Thymus (tissue), 11 donors: ENCODE measurements around the gene THOC1. TPM values are rescaled to one million over a fixed set of nuclear protein-coding genes. Genes with fewer than 3 reads are reported as not detected.
"Not testable (repeated sequence)": the region's sequence is repeated elsewhere in the genome, so short reads cannot be mapped to it uniquely, and the experiment has no call there.

Experiments
- DNase-seq, 9 donors: peaks; one replicate each; pipeline ENCODE4 v3.0.0-alpha.2; 2013; ENCODE audit warnings: low spot score in 9 of 9, low read depth in 6 of 9, missing footprints in 1 of 9
- H3K27ac ChIP-seq, 2 donors: one replicate each; pipeline ENCODE4 v1.5.1; 2013; ENCODE audit warnings: control low read depth in 1 of 2, low read depth in 1 of 2, low read length in 1 of 2, mild to moderate bottlenecking in 1 of 2, moderate library complexity in 1 of 2
- H3K27me3 ChIP-seq, 2 donors: one replicate each; pipeline ENCODE4 v1.5.1; 2013; ENCODE audit warnings: low read length in 1 of 2; ENCODE audit not compliant: control insufficient read depth in 2 of 2, insufficient read depth in 1 of 2
- H3K36me3 ChIP-seq, 2 donors: one replicate each; pipeline ENCODE4 v1.5.1; 2013; ENCODE audit warnings: low read length in 1 of 2, mild to moderate bottlenecking in 1 of 2, moderate library complexity in 1 of 2; ENCODE audit not compliant: control insufficient read depth in 2 of 2, insufficient read depth in 2 of 2
- H3K4me1 ChIP-seq, 2 donors: one replicate each; pipeline ENCODE4 v1.5.1; 2013; ENCODE audit warnings: low read length in 2 of 2; ENCODE audit not compliant: control insufficient read depth in 2 of 2, insufficient read depth in 2 of 2
- H3K4me3 ChIP-seq, 2 donors: one replicate each; pipeline ENCODE4 v1.5.1; 2013; ENCODE audit warnings: low read length in 2 of 2, control low read depth in 1 of 2, mild to moderate bottlenecking in 1 of 2
- H3K9me3 ChIP-seq, 2 donors: one replicate each; pipeline ENCODE4 v1.5.1; 2013; ENCODE audit warnings: low read length in 1 of 2, mild to moderate bottlenecking in 1 of 2; ENCODE audit not compliant: control insufficient read depth in 2 of 2, insufficient read depth in 1 of 2
- WGBS: extraction: QIAGEN DNeasy Blood & Tissue Kit; methylation state at CpG from one replicate; pipeline ENCODE4 v1.1.7; 2013; 5-methylcytosine and 5-hydroxymethylcytosine counted together
- polyA plus RNA-seq: library from polyadenylated mRNA; stranded (reverse); fragments of 200-250 nt; gene quantifications from one replicate; pipeline ENCODE4 v1.2.3, GENCODE V29; 2013
- total RNA-seq: library from RNA; stranded (reverse); fragments of 120-200 nt; gene quantifications from one replicate; pipeline ENCODE4 v1.2.4, GENCODE V29; 2013
- donor health status: healthy.

THOC1 gene
- total and polyA plus RNA-seq, 2 donors, result 45.3 to 90.5 TPM

GRCh38 chr18:292271-292670 lies 24.4 kb upstream of the THOC1 start:
- H3K27ac ChIP-seq, result no peak overlapping the region
- no peaks in the 10 kb centered on the region for H3K27me3 ChIP-seq
- H3K4me3 ChIP-seq, result no peak overlapping the region
- no peaks in the 10 kb centered on the region for H3K36me3 ChIP-seq
- H3K4me1 ChIP-seq, result no peaks in the 10 kb centered on the region
- no peaks in the 10 kb centered on the region for H3K9me3 ChIP-seq
- DNase-seq, result no peak
- 82% methylated on average over 3 of the region's 3 CpGs for WGBS

DNA sequence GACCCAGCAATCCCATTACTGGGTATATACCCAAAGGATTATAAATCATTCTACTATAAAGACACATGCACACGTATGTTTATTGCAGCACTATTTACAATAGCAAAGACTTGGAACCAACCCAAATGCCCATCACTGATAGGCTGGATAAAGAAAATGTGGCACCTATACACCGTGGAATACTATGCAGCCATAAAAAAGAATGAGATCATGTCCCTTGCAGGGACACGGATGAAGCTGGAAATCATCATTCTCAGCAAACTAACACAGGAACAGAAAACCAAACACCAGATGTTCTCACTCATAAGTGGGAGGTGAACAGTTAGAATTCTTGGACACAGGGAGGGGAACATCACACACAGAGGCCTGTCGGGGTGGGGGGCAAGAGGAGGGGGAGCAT lies 22.1 kb upstream of the THOC1 start:
- H3K36me3 ChIP-seq, H3K27me3 ChIP-seq, DNase-seq, H3K4me1 ChIP-seq, H3K27ac ChIP-seq, H3K4me3 ChIP-seq, H3K9me3 ChIP-seq: not testable (repeated sequence)
- WGBS, result 93% methylated on average over 4 of the region's 4 CpGs

DNA sequence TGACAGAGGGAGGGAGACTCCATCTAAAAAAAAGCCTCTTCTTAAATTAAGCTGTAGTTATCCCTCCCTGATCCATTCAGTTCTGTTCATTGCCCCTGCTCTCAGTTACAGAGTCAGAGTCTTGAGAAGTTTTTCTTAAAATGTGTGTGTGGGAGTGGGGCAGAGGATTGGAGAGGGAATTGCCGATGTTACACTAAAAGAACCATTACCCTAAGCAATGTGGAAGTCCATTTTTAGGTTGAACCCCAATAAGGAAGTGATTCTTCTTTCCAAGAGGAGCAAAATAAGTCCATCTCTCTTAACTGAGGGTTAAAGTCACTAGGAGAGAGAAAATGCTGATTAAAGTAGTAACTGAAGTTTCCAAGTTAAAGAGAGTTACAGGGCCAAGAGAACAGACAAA lies 21.2 kb upstream of the THOC1 start:
- Histone ChIP-seq H3K4me3 (no peak overlapping the region), H3K9me3 (no peaks in the 10 kb centered on the region), H3K27ac (no peak overlapping the region), H3K27me3 (no peaks in the 10 kb centered on the region), H3K4me1 (no peaks in the 10 kb centered on the region), H3K36me3 (no peaks in the 10 kb centered on the region)
- DNase-seq, result no peak
- WGBS, result 50% methylated on average over 1 of the region's 1 CpG

- no peak overlapping the region for H3K27ac ChIP-seq
- WGBS, result 87% methylated on average over 8 of the region's 8 CpGs
- DNase-seq, result no peak
- H3K27me3 ChIP-seq, result no peaks in the 10 kb centered on the region
- no peaks in the 10 kb centered on the region for H3K36me3 ChIP-seq
- no peaks in the 10 kb centered on the region for H3K4me1 ChIP-seq
- no peaks in the 10 kb centered on the region for H3K9me3 ChIP-seq
- H3K4me3 ChIP-seq, result no peak overlapping the region
Measured at GRCh38 chr18:286515-287310, 18.9 kb upstream of the THOC1 start.

DNA sequence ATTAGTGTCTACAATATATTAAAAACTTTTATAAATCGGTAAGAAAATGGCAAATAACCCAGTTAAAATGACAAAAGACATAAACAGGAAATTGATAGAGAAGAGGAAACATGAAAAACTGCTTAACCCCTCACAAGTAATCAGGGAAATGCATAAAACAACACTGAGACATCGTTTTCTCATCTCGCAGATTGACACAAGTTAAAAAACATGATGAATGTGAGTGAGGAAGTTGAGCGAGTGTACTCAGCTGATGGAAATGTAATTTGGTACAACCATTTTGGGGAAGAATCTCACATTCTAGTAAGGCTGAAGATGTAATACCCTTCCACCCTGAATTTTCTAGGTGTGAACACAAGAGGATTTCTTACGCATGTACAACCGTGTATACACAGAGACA lies 18.0 kb upstream of the THOC1 start:
- Histone ChIP-seq H3K4me1 (no peaks in the 10 kb centered on the region), H3K27ac (no peak overlapping the region), H3K27me3 (no peaks in the 10 kb centered on the region), H3K4me3 (no peak overlapping the region), H3K36me3 (no peaks in the 10 kb centered on the region), H3K9me3 (no peaks in the 10 kb centered on the region)
- 93% methylated on average over 6 of the region's 6 CpGs for WGBS
- DNase-seq, result no peak

DNA sequence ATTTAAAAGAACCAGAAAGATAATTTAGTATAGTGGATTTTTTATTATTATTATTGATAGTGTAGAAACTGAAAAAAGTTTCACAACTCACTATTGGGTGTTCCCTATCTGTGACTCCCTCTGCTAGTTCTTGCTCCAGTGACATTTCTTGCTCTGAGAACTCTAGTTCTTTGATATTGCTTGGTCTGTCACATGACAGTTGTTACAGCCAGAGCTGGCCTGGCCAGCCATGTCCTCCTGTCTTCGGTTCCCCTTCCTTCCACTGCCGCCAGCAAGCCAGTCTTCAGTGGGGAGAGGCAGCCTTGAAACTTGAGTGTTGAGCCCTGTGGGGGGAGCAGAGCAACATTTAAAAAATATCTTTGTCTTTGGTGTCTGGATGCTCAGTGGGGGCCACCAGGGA lies 7.6 kb upstream of the THOC1 start:
- Histone ChIP-seq H3K36me3 (no peaks in the 10 kb centered on the region), H3K27ac (no peak overlapping the region), H3K9me3 (no peaks in the 10 kb centered on the region), H3K4me3 (no peak overlapping the region), H3K27me3 (no peaks in the 10 kb centered on the region), H3K4me1 (no peaks in the 10 kb centered on the region)
- no peak for DNase-seq
- over 99% methylated on average over 2 of the region's 2 CpGs for WGBS

- 92% methylated on average over 8 of the region's 8 CpGs for WGBS
- no peaks in the 10 kb centered on the region for H3K9me3 ChIP-seq
- H3K27me3 ChIP-seq, result no peaks in the 10 kb centered on the region
- no peaks in the 10 kb centered on the region for H3K4me1 ChIP-seq
- DNase-seq, result no peak
- H3K36me3 ChIP-seq, result no peaks in the 10 kb centered on the region
- no peak overlapping the region for H3K27ac ChIP-seq
- no peak overlapping the region for H3K4me3 ChIP-seq
Measured at GRCh38 chr18:274313-274712, 6.5 kb upstream of the THOC1 start.

DNA sequence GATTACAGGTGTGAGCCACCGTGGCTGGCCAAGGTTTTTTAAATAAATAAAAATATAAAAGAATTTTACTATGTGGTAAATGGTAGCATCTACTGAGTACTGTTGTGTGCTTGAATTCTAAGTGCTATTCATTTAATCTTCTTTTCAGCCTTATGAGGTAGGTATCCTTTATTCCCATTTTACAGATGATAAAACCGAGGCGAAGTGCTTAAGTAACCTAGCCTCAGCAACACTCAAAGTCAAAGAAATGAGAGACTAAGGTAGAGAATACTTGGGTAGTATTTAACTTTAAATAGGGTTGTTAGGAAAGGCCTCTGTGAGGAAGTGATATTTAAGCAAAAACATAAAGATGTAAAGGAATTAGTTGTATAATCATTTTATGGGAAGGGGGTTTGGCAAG lies 5.7 kb upstream of the THOC1 start:
- Histone ChIP-seq H3K4me1 (peaks cover 5 to 7% of the 10 kb centered on the region in 2 donors), H3K27me3 (no peaks in the 10 kb centered on the region), H3K36me3 (no peaks in the 10 kb centered on the region), H3K9me3 (no peaks in the 10 kb centered on the region), H3K4me3 (no peak overlapping the region), H3K27ac (no peak overlapping the region)
- 96% methylated on average over 3 of the region's 3 CpGs for WGBS
- no peak for DNase-seq

- H3K4me3 ChIP-seq, result no peak overlapping the region
- DNase-seq, result no peak
- no peaks in the 10 kb centered on the region for H3K36me3 ChIP-seq
- H3K27me3 ChIP-seq, result no peaks in the 10 kb centered on the region
- peaks cover 5 to 8% of the 10 kb centered on the region in 2 donors for H3K4me1 ChIP-seq
- no peak overlapping the region for H3K27ac ChIP-seq
- no peaks in the 10 kb centered on the region for H3K9me3 ChIP-seq
- 93% methylated on average over 2 of the region's 2 CpGs for WGBS
Measured at GRCh38 chr18:272650-273049, 4.8 kb upstream of the THOC1 start.
